WTC11 (cell line): ENCODE data around the gene TSHZ1. TPM values are rescaled to one million over a fixed set of nuclear protein-coding genes. Genes with fewer than 3 reads are reported as not detected.

Experiments used
- ATAC-seq: fragments of 200-7000 bp; cut with Tn5 transposase; 2 replicates; pipeline ENCODE4 v1.10.0; 2021; ENCODE audit warnings: mild to moderate bottlenecking, moderate library complexity
- CTCF ChIA-PET: fragments of 300-600 bp; sonication (Branson Sonifier 250); formaldehyde crosslinking; loops from one replicate; lab custom pipeline; 2021; ENCODE audit warnings: antibody characterized with exemption; lab: Charles Lee
- POLR2A ChIA-PET: fragments of 350-600 bp; sonication (Branson Sonifier 250); formaldehyde crosslinking; loops from one replicate; lab custom pipeline; 2021; ENCODE audit warnings: antibody characterized with exemption; lab: Charles Lee
- DNase-seq: peaks from one replicate; pipeline ENCODE4 v3.0.0; 2021; ENCODE audit warnings: low spot score
- H3K27ac Mint-ChIP-seq: 2 replicates; pipeline ENCODE4 v1.8.0; 2021; ENCODE audit warnings: mixed read lengths
- H3K27me3 Mint-ChIP-seq: 2 replicates; pipeline ENCODE4 v1.8.0; 2021; ENCODE audit warnings: low read depth, mild to moderate bottlenecking, moderate library complexity, mixed read lengths
- H3K36me3 Mint-ChIP-seq: 2 replicates; pipeline ENCODE4 v1.8.0; 2021; ENCODE audit warnings: mixed read lengths
- H3K4me1 Mint-ChIP-seq: 2 replicates; pipeline ENCODE4 v1.8.0; 2022; ENCODE audit warnings: mixed read lengths
- H3K4me3 Mint-ChIP-seq: 2 replicates; pipeline ENCODE4 v1.8.0; 2021; ENCODE audit warnings: mild to moderate bottlenecking, moderate library complexity, mixed read lengths
- H3K9me3 Mint-ChIP-seq: 2 replicates; pipeline ENCODE4 v1.8.0; 2021; ENCODE audit warnings: mixed read lengths
- CREB1 ChIP-seq: sonication (generic); formaldehyde crosslinking; IDR thresholded peaks from 2 replicates; pipeline ENCODE4 v1.8.0; 2023; ENCODE audit warnings: mild to moderate bottlenecking, missing genetic modification reagents
- CREM ChIP-seq: sonication (generic); formaldehyde crosslinking; IDR thresholded peaks from 2 replicates; pipeline ENCODE4 v1.8.1; 2022; ENCODE audit warnings: mild to moderate bottlenecking, missing genetic modification reagents, moderate library complexity
- FOXP4 ChIP-seq: sonication (generic); formaldehyde crosslinking; IDR thresholded peaks from 2 replicates; pipeline ENCODE4 v1.8.0; 2022; ENCODE audit warnings: mild to moderate bottlenecking, missing genetic modification reagents
- GABPB1 ChIP-seq: sonication (generic); formaldehyde crosslinking; IDR thresholded peaks from 2 replicates; pipeline ENCODE4 v1.8.1; 2023; ENCODE audit warnings: mild to moderate bottlenecking, missing genetic modification reagents
- KAT7 ChIP-seq: sonication (generic); formaldehyde crosslinking; IDR thresholded peaks from 2 replicates; pipeline ENCODE4 v1.8.1; 2023; ENCODE audit warnings: missing genetic modification reagents, mild to moderate bottlenecking, borderline replicate concordance
- MLX ChIP-seq: sonication (generic); formaldehyde crosslinking; IDR thresholded peaks from 2 replicates; pipeline ENCODE4 v1.8.1; 2023; ENCODE audit warnings: mild to moderate bottlenecking, missing genetic modification reagents, moderate library complexity
- MXD4 ChIP-seq: fragments of 250-450 bp; sonication (Bioruptor Pico); IDR thresholded peaks from 2 replicates; pipeline ENCODE4 v1.8.0; 2021; ENCODE audit warnings: mild to moderate bottlenecking, moderate library complexity, borderline replicate concordance
- NFATC4 ChIP-seq: fragments of 250-450 bp; sonication (Bioruptor Pico); IDR thresholded peaks from 2 replicates; pipeline ENCODE4 v1.9.0; 2021; ENCODE audit warnings: mild to moderate bottlenecking
- NR3C1 ChIP-seq: sonication (generic); formaldehyde crosslinking; conservative IDR thresholded peaks from 2 replicates; pipeline ENCODE4 v1.8.1; 2023; ENCODE audit warnings: low read depth, mild to moderate bottlenecking, missing genetic modification reagents
- OVOL2 ChIP-seq: fragments of 250-450 bp; sonication (Bioruptor Pico); IDR thresholded peaks from 2 replicates; pipeline ENCODE4 v1.9.0; 2021; ENCODE audit warnings: mild to moderate bottlenecking, borderline replicate concordance
- PREB ChIP-seq: sonication (generic); formaldehyde crosslinking; IDR thresholded peaks from 2 replicates; pipeline ENCODE4 v1.8.1; 2022; ENCODE audit warnings: mild to moderate bottlenecking, missing genetic modification reagents, moderate library complexity, borderline replicate concordance
- RELA ChIP-seq: sonication (generic); formaldehyde crosslinking; IDR thresholded peaks from 2 replicates; pipeline ENCODE4 v1.8.1; 2022; ENCODE audit warnings: missing genetic modification reagents, mild to moderate bottlenecking, borderline replicate concordance
- RORB ChIP-seq: fragments of 250-450 bp; sonication (Bioruptor Pico); IDR thresholded peaks from 2 replicates; pipeline ENCODE4 v1.9.0; 2021; ENCODE audit warnings: mild to moderate bottlenecking
- SMAD3 ChIP-seq: sonication (generic); formaldehyde crosslinking; IDR thresholded peaks from 2 replicates; pipeline ENCODE4 v1.8.0; 2022; ENCODE audit warnings: missing genetic modification reagents, mild to moderate bottlenecking, borderline replicate concordance
- ZBTB21 ChIP-seq: sonication (generic); formaldehyde crosslinking; IDR thresholded peaks from 2 replicates; pipeline ENCODE4 v1.8.1; 2023; ENCODE audit warnings: mild to moderate bottlenecking, missing genetic modification reagents, borderline replicate concordance
- ZNF219 ChIP-seq: sonication (generic); formaldehyde crosslinking; IDR thresholded peaks from 2 replicates; pipeline ENCODE4 v1.8.0; 2023; ENCODE audit warnings: missing genetic modification reagents, mild to moderate bottlenecking, borderline replicate concordance
- ZNF281 ChIP-seq: sonication (generic); formaldehyde crosslinking; IDR thresholded peaks from 2 replicates; pipeline ENCODE4 v1.8.0; 2023; ENCODE audit warnings: mild to moderate bottlenecking, missing genetic modification reagents
- ZNF423 ChIP-seq: fragments of 250-450 bp; sonication (Bioruptor Pico); IDR thresholded peaks from 2 replicates; pipeline ENCODE4 v2.1.2; 2022; ENCODE audit warnings: mild to moderate bottlenecking, moderate library complexity
- total RNA-seq: library from RNA; stranded (reverse); gene quantifications from 3 replicates; pipeline ENCODE4 v1.2.3, GENCODE V29; 2021

TSHZ1 gene
- total RNA-seq, 1 experiment from 2014 or later = 2.9 TPM

GRCh38 chr18:75212751-75213090, 2.1 kb downstream of the TSHZ1 start:
- TF ChIP-seq OVOL2 (CRISPR knock-in tag) = no peak
- no peak for TF ChIP-seq SMAD3 (CRISPR knock-in tag)
- TF ChIP-seq ZNF219 (CRISPR knock-in tag) = no peak
- TF ChIP-seq ZNF423 (CRISPR knock-in tag) = no peak
- TF ChIP-seq CREB1 (CRISPR knock-in tag) = no peak
- no peak for TF ChIP-seq CREM (CRISPR knock-in tag)
- TF ChIP-seq RORB = no peak
- TF ChIP-seq ZNF281 (CRISPR knock-in tag) = no peak
- TF ChIP-seq ZBTB21 (CRISPR knock-in tag) = no peak
- no peak for TF ChIP-seq NFATC4 (CRISPR knock-in tag)
- no peak for TF ChIP-seq FOXP4 (CRISPR knock-in tag)
- TF ChIP-seq RELA (CRISPR knock-in tag) = no peak
- H3K36me3 Mint-ChIP-seq = no peaks in the 10 kb centered on the region
- H3K27ac Mint-ChIP-seq = no peak overlapping the region
- no peak for DNase-seq
- ChIA-PET CTCF (no interaction called here), POLR2A (no interaction called here)
- H3K9me3 Mint-ChIP-seq = no peaks in the 10 kb centered on the region
- peaks cover 50% of the 10 kb centered on the region for H3K27me3 Mint-ChIP-seq
- no peak for ATAC-seq
- peak overlapping the region; percentile 58 for H3K4me3 Mint-ChIP-seq
- H3K4me1 Mint-ChIP-seq = peaks cover 43% of the 10 kb centered on the region

GRCh38 chr18:75213611-75214331, 3.2 kb downstream of the TSHZ1 start:
- H3K27me3 Mint-ChIP-seq = peaks cover 44% of the 10 kb centered on the region
- H3K36me3 Mint-ChIP-seq = no peaks in the 10 kb centered on the region
- no peaks in the 10 kb centered on the region for H3K9me3 Mint-ChIP-seq
- TF ChIP-seq ZNF281 (CRISPR knock-in tag) (no peak), GABPB1 (no peak), MXD4 (CRISPR knock-in tag) (no peak), MLX (CRISPR knock-in tag) (no peak), KAT7 (CRISPR knock-in tag) (no peak), NR3C1 (no peak), PREB (CRISPR knock-in tag) (no peak), FOXP4 (CRISPR knock-in tag) (no peak)
- POLR2A ChIA-PET = no interaction called here
- DNase-seq = no peak
- peaks cover 38% of the 10 kb centered on the region for H3K4me1 Mint-ChIP-seq
- CTCF ChIA-PET = no interaction called here
- H3K4me3 Mint-ChIP-seq = no peak overlapping the region
- no peak for ATAC-seq
- no peak overlapping the region for H3K27ac Mint-ChIP-seq
